Measurements from ENCODE around the gene ADAM19.

The ADAM19 gene

GRCh38 chr5:157481265-157481664, 94.3 kb downstream of the ADAM19 start:
- FAIRE-seq, result no peak

DNA sequence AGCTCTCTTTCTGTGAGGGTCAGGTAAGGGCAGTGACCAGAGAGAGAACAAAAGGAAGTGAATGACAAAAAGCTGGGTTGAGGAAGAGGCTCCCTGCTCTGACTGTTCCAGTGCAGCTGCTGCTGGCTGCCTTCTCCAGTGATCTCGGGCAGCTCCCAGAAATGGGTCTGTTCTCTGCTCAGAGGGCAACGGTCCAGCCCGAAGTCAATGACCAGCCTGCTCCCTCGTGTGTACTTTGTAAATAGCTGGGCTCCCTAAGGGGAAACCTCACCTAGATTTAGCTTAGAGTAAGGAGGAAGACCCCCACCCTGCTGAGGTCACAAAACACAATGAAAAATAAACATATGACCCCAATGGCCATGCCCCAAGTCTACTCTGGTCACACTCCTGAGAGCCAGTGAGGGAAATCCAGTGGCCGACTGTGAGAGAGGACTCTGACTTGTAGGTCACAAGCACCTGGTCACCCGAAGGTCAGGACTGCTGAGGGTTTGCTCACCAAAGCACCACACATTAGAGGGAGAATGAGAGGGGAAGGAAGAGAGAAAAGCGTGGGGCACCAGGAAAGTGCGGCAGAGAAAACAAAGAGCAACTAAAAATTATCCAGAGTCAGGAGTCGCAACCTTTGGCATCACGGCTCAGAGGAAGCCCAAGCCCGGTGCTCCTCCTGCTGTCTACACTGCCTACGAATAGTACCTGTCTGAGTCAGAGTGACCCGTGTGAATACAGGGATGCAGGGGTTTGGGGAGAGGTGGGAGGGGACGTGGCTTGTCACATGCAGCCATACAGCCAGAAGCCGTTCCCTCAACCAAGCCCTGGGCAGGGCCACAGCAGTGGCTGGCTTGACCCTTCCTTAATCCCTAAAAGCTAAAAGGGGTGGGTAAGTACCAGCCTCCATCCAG, 95.7 kb downstream of the ADAM19 start:
- no peak for FAIRE-seq

- no peak for FAIRE-seq
Measured at GRCh38 chr5:157479166-157479565, 96.4 kb downstream of the ADAM19 start.

GRCh38 chr5:157478726-157479125, 96.8 kb downstream of the ADAM19 start:
- no peak for FAIRE-seq

- no peak for FAIRE-seq
Measured at GRCh38 chr5:157477814-157478494, 97.6 kb downstream of the ADAM19 start.

DNA sequence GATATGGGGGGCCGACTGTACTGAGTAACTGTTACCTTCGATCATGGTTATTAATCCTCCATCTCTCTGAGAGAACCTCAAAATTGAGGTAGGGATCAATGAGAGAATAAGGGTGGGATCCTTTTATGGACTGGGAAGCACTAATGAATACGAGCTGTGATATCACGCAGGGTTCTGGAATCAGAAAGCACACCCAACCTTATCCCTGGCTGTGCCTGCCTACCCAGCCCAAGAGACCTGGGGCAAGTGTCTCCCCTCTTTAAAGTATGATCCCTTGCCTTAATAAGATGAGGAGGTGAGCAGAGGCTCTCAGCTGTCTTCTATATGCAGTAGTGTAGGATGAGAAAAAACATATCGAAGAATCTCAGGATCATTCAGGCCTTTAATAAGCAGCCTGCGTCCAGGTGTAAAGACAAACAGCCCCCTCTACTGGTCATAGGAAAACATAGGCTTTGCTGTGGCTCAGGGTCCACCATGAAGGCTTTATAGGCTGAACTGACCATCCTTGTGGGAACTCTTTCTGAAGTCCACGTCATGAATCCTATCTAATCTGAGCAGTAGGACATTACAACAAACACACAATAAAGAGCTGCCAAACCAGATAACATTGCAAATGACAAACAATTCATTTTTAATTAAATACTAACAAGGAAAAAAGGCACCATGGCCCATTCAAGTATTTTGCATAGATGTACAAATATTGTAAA, 98.7 kb downstream of the ADAM19 start:
- peak; percentile 64 for FAIRE-seq

DNA sequence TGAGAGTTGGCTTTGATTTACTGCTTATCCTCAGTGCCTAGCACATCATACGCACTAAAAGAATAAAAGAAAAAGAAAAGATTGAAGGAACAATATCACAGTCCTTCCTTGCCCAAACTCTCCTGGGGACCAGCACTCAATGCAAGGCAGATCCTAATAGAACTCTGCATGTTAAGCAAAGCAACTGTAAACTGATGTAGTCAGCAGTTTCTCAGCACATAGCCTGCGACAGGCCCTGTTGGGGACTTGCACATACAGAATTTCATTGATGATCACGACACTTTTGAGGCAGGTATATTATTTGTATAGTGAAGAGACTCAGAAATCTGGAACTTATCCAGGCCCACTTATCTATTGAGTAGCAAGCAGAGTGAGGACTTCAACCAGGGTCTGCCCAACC, 100.1 kb downstream of the ADAM19 start:
- peak; percentile 24 for FAIRE-seq

DNA sequence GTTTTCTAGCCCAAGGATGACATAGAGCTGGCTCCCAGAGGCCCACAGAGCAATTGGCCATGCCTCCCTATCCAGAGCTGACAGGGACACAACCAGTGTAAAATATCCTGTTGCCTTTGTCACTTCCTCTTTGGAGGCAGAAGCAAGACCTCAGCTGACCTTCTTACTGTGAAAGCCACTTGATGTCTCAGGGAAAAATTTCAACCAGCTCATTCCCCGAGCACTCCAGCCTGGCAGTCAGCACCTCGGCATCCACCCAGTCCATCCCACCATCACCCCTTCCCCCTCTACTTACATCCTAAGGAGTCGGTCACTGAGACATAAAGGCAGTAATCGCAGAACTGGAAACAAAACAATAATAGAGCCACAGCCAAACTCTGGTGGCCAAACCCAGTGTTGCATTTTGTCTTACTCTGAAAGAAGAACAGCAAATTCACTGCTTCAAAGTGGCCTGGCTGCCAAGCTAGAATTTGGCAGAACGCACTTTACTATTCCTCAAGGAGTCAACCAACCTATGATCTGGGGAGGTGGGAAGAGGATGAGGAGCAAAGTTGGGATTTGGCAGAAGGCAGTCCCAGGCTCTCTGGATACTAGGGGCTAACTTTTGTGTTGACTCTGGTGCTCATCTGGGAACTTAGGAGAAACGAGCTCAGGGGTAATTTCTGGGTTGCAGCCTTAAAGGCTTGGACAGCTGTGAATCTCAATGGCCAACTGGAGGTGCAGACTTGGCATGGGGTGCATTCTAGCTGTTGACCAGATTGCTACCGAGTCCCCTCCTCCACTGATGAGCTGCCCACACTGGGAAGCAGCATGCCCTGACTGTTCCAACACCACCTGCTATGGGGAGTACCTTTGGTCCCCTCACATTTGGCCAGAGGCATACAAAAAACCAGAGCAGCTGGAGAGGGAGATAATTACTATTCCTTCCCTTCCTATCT, 101.9 kb downstream of the ADAM19 start:
- FAIRE-seq, result no peak

DNA sequence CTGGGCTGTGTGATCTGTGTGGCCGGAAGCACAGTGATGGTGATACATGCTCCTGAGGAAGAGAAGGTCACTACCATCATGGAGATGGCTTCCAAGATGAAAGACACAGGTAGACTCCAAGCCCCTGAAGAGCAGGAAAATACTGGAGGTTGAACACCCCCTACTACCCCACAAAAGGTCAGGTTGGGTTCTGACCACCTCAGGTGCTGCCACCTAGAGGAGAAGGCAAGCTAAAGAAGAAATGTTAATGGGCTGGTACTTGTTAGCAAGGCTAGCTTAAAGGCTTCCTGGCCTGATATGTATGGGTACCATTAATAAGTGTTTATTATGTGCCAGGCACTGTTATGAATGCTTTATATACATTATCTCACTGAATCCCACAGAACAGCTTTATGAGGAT, 103.9 kb downstream of the ADAM19 start:
- no peak for FAIRE-seq

GRCh38 chr5:157470631-157471030, 104.9 kb downstream of the ADAM19 start:
- FAIRE-seq, result no peak

DNA sequence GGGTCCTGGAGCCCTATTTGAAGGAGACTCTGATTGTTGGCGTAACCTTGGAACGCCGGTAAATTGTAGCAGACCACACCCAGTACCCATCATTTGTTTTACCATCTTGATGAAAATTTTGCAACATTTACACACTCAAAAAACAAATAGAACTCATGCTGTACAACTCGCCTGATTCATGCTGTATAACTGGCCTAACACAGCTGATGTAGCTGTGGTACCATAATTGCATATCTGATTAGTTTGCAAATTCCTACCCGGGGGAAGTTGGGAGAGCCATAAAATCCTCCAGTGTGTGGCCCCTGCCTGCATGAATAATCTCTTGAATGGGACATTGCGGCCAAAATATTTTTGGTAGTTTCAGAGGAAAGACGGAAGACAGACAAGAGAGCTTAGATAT, 105.9 kb downstream of the ADAM19 start:
- FAIRE-seq, result no peak

- no peak for FAIRE-seq
Measured at GRCh38 chr5:157469073-157469472, 106.5 kb downstream of the ADAM19 start.

DNA sequence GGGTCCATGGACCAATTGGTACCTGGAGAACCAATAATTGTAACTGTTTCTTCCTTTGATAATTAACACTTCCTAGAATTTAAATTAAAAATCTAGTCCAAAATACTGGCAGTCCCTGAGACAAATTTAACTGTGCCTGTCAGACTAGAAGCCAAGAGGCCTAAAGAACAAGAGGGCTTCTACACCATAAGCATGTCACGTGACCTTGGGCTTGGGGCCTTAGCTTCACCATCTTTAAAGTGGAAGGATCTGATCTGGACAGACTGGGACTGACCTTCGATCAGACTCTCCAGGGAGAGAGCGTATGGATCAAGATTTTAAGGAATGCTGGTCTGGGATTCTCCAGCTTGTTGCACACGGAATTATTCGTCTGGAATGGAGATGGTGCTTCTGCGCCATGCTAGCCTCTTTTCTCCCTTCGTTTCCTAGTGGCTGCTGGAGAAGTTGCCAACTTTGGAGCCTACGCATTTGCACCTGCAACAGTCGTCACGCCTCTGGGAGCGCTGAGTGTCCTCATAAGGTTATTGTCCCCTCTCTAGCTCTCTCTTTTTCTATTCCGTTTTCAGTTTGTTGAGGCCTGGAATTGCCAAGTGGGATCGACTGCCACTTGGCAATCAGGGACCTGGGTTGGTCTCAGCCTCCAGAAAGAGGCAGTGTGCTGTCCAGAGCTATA, 107.1 kb downstream of the ADAM19 start:
- no peak for FAIRE-seq

DNA sequence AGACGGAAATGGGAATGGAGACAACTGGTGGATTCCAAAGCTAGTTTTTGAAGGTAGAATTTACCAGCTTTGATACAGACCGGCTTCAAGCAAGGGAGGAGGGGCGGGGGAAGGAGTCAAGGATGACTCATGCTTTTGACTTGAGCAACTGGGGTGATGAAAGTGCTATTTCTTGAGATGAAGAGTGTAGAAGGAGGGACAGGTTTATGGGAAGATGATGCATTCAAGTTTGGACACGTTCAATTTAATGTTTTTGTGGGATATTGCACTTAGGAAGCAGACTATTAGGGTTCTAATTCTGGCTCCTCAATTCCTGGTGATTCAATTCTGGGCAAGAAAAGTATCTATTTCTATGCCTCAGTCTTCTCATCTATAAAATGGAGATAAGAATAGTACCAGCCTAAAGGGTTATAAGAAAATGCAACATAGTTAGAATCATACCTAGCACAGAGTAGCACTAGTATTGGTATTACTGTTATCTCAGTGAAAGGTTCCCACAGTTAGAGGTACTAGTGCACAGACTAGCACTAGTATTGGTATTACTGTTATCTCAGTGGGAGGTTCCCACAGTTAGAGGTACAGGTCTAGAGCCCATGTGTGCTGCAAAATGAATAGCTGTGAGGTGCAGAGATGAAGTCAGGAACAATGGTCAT, 110.9 kb downstream of the ADAM19 start:
- no peak for FAIRE-seq

DNA sequence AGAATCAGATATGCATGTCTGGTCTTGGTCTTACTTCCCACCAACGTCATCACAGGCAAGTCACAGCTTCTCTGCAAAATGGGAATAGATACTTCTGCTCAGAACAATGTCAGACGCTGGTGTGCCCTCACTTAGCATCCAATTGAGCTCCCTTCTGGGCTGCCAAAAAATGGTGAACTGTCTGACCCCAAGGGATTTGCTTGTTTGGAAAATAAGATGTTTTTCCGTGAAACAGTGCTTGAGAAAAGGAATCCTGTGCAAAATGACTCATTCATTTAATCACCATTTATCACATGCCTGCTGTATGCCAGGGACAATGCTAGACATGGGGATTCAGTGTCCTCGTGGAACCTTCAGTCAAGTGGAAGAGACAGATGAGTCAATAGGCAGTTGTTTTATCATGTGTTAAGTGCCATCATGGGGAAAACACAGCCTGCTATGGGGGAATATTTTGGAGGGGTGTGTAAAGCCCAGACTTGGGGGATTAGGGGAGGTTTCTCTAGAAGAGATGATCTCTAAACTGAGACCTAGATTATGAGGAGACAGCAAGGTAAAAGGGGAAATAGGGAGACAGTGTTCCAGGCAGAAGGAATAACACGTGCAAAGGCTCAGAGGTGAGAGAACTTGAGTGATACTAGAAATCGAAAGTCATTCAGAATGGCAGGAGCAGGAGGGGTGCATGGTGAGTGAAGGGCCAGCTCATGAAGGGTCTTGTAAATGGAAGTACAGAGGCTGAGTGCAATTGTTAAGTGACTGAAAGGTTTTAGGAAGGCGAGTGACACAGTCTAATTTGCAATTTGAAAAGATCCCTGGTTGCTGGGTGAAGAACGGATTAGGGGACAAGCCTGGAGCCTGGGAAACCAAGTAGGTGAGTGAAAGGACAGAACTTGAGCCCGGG, 111.7 kb downstream of the ADAM19 start:
- FAIRE-seq, result no peak

- no peak for FAIRE-seq
Measured at GRCh38 chr5:157463081-157463480, 112.5 kb downstream of the ADAM19 start.

DNA sequence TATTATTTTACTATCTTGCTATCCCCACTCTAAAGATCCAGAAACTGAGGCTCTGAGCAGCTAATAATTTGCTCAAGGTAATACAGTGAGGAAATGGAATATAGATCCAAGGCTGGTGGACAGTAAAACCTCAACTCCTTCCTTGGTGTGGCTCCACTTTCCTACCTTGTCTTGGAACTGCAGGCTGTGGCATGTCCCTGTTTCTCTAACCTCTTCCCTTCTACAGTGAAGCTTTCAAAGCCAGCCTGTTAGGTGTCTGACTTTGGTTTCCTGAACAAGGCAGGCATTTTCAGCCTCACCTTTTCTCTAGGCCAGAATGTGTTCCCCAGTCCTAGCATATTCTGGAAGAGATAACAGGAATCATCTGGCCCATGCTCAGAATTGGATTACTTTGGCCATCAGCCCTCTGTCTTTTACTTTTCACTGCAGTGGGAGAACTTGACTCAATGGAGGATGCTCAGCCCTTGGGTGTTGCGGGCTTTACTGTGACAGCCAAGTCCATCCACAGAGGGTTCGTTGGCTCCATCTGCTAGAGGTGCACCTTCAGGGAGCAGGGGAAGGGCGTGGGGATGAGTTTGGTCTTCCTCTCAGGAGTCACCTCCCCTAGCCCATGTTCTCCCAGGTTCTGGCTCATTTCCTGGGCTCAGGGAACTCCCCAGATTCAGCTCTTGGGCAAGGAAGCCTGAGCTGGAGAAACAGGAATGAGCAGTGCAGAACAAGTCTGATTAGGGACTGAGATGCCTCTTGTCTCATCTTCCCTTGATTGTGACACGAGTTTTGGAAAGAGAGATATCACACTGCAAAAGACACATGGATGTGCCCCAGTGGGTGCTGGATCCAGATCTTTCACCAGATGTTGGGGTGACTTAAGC, 114.4 kb downstream of the ADAM19 start:
- FAIRE-seq, result no peak

GRCh38 chr5:157459715-157460599, 115.6 kb downstream of the ADAM19 start, which contains the start of gene NIPAL4:
Gene NIPAL4 (plus strand): TSS chr5:157460213. CDS start chr5:157460321, 108 bp downstream.
- FAIRE-seq, result no peak
